Measurements from ENCODE around the gene AP3B1.

AP3B1 gene

GRCh38 chr5:78245136-78245535 is 49.4 kb downstream of the AP3B1 start:
- H3K4me3 ChIP-seq (ENCODE audit: low read depth, low read length) = no peak overlapping the region
- TF ChIP-seq CTCF (IDR thresholded peaks at IDR 0.05; ENCODE audit: low read depth, low read length) = no peak

DNA sequence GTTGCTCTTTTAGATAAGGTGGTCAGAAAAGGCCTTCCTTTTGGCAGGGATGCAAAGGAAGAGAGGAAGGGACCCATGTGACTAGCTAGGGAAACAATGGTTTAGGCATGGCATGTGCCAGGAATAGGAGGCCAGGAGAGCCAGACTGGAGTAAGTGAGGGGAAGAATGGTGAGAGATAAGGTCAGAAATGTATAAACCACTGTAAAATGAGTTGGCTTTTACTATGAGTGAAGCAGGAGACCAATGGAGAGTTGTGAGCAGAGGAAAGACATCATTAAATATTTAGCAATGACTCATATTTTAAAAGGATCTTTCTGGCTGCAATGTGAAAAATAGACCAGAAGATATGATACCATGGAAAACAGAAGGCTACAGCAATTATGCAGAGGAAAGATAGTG is 50.9 kb downstream of the AP3B1 start:
- no peak for TF ChIP-seq CTCF (IDR thresholded peaks at IDR 0.05; ENCODE audit: low read depth, low read length)
- no peak overlapping the region for H3K4me3 ChIP-seq (ENCODE audit: low read depth, low read length)

DNA sequence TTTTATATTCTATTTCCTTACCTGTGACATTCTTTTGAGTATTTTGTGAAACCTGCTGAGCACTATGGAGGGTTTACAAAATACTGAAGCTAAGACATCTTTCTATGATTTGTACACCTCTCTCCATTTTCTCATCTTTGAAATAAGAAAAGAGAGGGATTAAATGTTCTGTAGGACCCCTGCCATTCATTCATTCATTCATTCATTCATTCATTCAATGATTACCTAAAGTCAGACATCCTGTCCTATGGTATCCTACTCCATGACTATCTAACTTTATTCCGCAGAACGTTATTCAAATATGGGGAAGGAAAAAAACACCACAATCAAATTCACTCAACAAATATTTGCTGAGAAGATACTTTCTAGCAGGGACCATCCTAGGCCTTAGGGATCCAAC is 51.4 kb downstream of the AP3B1 start:
- H3K4me3 ChIP-seq (ENCODE audit: low read depth, low read length) = no peak overlapping the region
- no peak for TF ChIP-seq CTCF (IDR thresholded peaks at IDR 0.05; ENCODE audit: low read depth, low read length)

DNA sequence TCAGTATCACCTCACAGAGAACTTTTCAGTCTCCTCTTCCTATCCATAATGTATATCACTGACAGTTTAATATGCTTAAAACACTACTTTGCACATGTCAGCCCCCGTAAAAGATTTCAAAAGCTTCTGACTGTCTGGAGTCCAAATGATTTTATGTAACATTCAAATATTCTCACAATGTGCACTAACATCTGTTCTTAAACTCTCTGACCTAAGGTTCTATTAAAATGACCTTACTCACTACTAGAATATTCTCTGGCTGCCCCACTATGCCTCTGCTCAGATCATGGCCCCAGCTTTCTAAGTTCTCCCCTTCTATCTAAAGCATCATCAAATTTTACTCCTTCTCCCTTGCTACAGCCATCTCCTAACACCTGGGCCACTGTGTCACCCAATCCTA is 52.5 kb downstream of the AP3B1 start:
- no peak for TF ChIP-seq CTCF (IDR thresholded peaks at IDR 0.05; ENCODE audit: low read depth, low read length)
- H3K4me3 ChIP-seq (ENCODE audit: low read depth, low read length) = no peak overlapping the region

DNA sequence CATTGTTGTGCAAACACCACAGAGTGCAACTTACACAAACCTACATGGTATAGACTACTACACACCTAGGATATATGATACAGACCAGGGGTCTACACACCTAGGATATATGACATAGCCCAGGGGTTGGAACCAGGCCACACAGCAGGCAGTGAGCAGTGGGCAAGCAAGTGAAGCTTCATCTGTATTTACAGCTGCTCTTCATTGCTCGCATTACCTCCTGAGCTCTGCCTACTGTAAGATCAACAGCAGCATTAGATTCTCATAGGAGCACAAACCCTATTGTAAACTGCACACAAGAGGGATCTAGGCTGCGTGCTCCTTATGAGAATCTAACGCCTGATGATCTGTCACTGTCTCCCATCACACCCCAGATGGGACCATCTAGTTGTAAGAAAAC is 56.6 kb downstream of the AP3B1 start:
- TF ChIP-seq CTCF (IDR thresholded peaks at IDR 0.05; ENCODE audit: low read depth, low read length) = no peak
- no peak overlapping the region for H3K4me3 ChIP-seq (ENCODE audit: low read depth, low read length)

- no peak overlapping the region for H3K4me3 ChIP-seq (ENCODE audit: low read depth, low read length)
- no peak for TF ChIP-seq CTCF (IDR thresholded peaks at IDR 0.05; ENCODE audit: low read depth, low read length)
Observed at GRCh38 chr5:78236046-78236445, 58.5 kb downstream of the AP3B1 start.

GRCh38 chr5:78235289-78235688 is 59.2 kb downstream of the AP3B1 start:
- no peak overlapping the region for H3K4me3 ChIP-seq (ENCODE audit: low read depth, low read length)
- no peak for TF ChIP-seq CTCF (IDR thresholded peaks at IDR 0.05; ENCODE audit: low read depth, low read length)
